Progenitor cell of endocrine pancreas (in vitro differentiated cells): ENCODE measurements around the gene LSAMP. TPM values are rescaled to one million over a fixed set of nuclear protein-coding genes. Genes with fewer than 3 reads are reported as not detected.

Experiments
- DNase-seq: peaks from one replicate; pipeline ENCODE4 v3.0.0; 2021; ENCODE audit warnings: low spot score; ENCODE audit not compliant: unreplicated experiment
- H3K27ac Mint-ChIP-seq: 2 replicates; pipeline ENCODE4 v1.8.0; 2021; ENCODE audit warnings: mild to moderate bottlenecking, moderate library complexity, mixed read lengths
- H3K27me3 Mint-ChIP-seq: 2 replicates; pipeline ENCODE4 v1.8.0; 2021; ENCODE audit warnings: mixed read lengths
- H3K36me3 Mint-ChIP-seq: 2 replicates; pipeline ENCODE4 v1.8.0; 2022; ENCODE audit warnings: mixed read lengths; ENCODE audit not compliant: insufficient read depth
- H3K4me1 Mint-ChIP-seq: 2 replicates; pipeline ENCODE4 v1.8.0; 2021; ENCODE audit warnings: low read depth, mixed read lengths
- H3K4me3 Mint-ChIP-seq: 2 replicates; pipeline ENCODE4 v1.8.0; 2021; ENCODE audit warnings: low read depth, mild to moderate bottlenecking, moderate library complexity, mixed read lengths
- H3K9me3 Mint-ChIP-seq: 2 replicates; pipeline ENCODE4 v1.8.0; 2021; ENCODE audit warnings: low read depth, mixed read lengths
- CTCF ChIP-seq: fragments of 200-600 bp; sonication (generic); IDR thresholded peaks from one replicate; pipeline ENCODE4 v1.5.0; 2021; ENCODE audit warnings: antibody characterized with exemption, mild to moderate bottlenecking; ENCODE audit not compliant: unreplicated experiment
- total RNA-seq: library from RNA; stranded (reverse); gene quantifications from 2 replicates; pipeline ENCODE4 v1.2.1, GENCODE V29; 2021

The LSAMP gene
- total RNA-seq, 1 donor from 2014 or later = 20.7 TPM

GRCh38 chr3:116378077-116378476 is 67.2 kb downstream of the LSAMP start:
- TF ChIP-seq CTCF = no peak
- peaks cover 2% of the 10 kb centered on the region for H3K4me1 Mint-ChIP-seq
- no peaks in the 10 kb centered on the region for H3K9me3 Mint-ChIP-seq
- H3K27ac Mint-ChIP-seq = no peak overlapping the region
- H3K27me3 Mint-ChIP-seq = no peaks in the 10 kb centered on the region
- no peak for DNase-seq
- no peak overlapping the region for H3K4me3 Mint-ChIP-seq
- no peaks in the 10 kb centered on the region for H3K36me3 Mint-ChIP-seq

- no peak for DNase-seq
- no peaks in the 10 kb centered on the region for H3K4me1 Mint-ChIP-seq
- no peaks in the 10 kb centered on the region for H3K27me3 Mint-ChIP-seq
- TF ChIP-seq CTCF = no peak
- no peaks in the 10 kb centered on the region for H3K36me3 Mint-ChIP-seq
- no peak overlapping the region for H3K27ac Mint-ChIP-seq
- no peak overlapping the region for H3K4me3 Mint-ChIP-seq
- H3K9me3 Mint-ChIP-seq = no peaks in the 10 kb centered on the region
Measured at GRCh38 chr3:116374901-116375300, 70.4 kb downstream of the LSAMP start.

GRCh38 chr3:116367761-116368395 is 77.4 kb downstream of the LSAMP start:
- H3K27ac Mint-ChIP-seq = no peak overlapping the region
- no peak for DNase-seq
- H3K4me3 Mint-ChIP-seq = no peak overlapping the region
- no peaks in the 10 kb centered on the region for H3K36me3 Mint-ChIP-seq
- H3K27me3 Mint-ChIP-seq = no peaks in the 10 kb centered on the region
- H3K9me3 Mint-ChIP-seq = no peaks in the 10 kb centered on the region
- H3K4me1 Mint-ChIP-seq = no peaks in the 10 kb centered on the region
- TF ChIP-seq CTCF = no peak

- no peaks in the 10 kb centered on the region for H3K36me3 Mint-ChIP-seq
- no peak overlapping the region for H3K4me3 Mint-ChIP-seq
- H3K4me1 Mint-ChIP-seq = no peaks in the 10 kb centered on the region
- no peaks in the 10 kb centered on the region for H3K27me3 Mint-ChIP-seq
- TF ChIP-seq CTCF = no peak
- no peak overlapping the region for H3K27ac Mint-ChIP-seq
- no peak for DNase-seq
- H3K9me3 Mint-ChIP-seq = peaks cover 10% of the 10 kb centered on the region
Measured at GRCh38 chr3:116356056-116356455, 89.2 kb downstream of the LSAMP start.

- H3K4me3 Mint-ChIP-seq = no peak overlapping the region
- no peaks in the 10 kb centered on the region for H3K27me3 Mint-ChIP-seq
- no peak for DNase-seq
- H3K9me3 Mint-ChIP-seq = peaks cover 10% of the 10 kb centered on the region
- TF ChIP-seq CTCF = no peak
- no peaks in the 10 kb centered on the region for H3K36me3 Mint-ChIP-seq
- H3K4me1 Mint-ChIP-seq = no peaks in the 10 kb centered on the region
- no peak overlapping the region for H3K27ac Mint-ChIP-seq
Measured at GRCh38 chr3:116354382-116354781, 90.9 kb downstream of the LSAMP start.
